Hepatocyte (in vitro differentiated cells): ENCODE data around the gene DGKZ.

ENCODE experiments used
- EZH2 ChIP-seq: fragments of 200-600 bp; sonication (generic); IDR thresholded peaks from 2 replicates; pipeline ENCODE4 v1.6.1; 2016; ENCODE audit warnings: antibody characterized with exemption, mild to moderate bottlenecking, borderline replicate concordance
- EZH2phosphoT487 ChIP-seq: fragments of 200-600 bp; sonication (generic); IDR thresholded peaks from one replicate; pipeline ENCODE4 v1.6.1; 2018; ENCODE audit warnings: antibody characterized with exemption, mild to moderate bottlenecking, low read depth, moderate library complexity; ENCODE audit not compliant: unreplicated experiment, severe bottlenecking
- TF ChIP-seq, protein P1 (sequence below): fragments of 200-600 bp; sonication (generic); IDR thresholded peaks from 2 replicates; pipeline ENCODE4 v1.5.1; 2016; ENCODE audit warnings: antibody characterized with exemption, mild to moderate bottlenecking; ENCODE audit not compliant: poor library complexity

DNA sequence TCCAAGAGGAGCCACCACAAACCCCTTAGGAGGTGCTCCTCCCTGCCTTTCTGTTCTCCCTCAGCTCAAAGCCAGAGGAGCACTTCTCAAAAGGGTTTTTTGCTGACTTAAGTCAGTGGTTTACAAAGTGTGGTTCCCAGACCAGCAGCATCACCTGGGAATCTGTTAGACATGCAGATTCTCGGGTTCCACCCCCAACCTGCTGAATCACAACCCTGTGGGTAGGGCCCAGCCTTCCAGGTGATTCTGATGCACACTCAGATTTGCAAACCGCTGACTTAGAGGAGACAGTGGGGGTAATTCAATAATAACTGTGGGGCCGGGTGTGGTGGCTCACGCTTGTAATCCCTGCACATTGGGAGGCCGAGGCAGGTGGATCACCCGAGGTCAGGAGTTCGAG is 47.0 kb upstream of the DGKZ start:
- TF ChIP-seq, protein P1, sequence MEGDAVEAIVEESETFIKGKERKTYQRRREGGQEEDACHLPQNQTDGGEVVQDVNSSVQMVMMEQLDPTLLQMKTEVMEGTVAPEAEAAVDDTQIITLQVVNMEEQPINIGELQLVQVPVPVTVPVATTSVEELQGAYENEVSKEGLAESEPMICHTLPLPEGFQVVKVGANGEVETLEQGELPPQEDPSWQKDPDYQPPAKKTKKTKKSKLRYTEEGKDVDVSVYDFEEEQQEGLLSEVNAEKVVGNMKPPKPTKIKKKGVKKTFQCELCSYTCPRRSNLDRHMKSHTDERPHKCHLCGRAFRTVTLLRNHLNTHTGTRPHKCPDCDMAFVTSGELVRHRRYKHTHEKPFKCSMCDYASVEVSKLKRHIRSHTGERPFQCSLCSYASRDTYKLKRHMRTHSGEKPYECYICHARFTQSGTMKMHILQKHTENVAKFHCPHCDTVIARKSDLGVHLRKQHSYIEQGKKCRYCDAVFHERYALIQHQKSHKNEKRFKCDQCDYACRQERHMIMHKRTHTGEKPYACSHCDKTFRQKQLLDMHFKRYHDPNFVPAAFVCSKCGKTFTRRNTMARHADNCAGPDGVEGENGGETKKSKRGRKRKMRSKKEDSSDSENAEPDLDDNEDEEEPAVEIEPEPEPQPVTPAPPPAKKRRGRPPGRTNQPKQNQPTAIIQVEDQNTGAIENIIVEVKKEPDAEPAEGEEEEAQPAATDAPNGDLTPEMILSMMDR, result no peak
- no peak for TF ChIP-seq EZH2
- no peak for TF ChIP-seq EZH2phosphoT487
